G401.6 (cell line): ENCODE results near the gene MYH10.

Experiments used
- FAIRE-seq: peaks from 2 replicates; lab custom pipeline; 2012; peaks lifted over from hg19 to GRCh38; lab: Jason Lieb, UNC

Gene MYH10

GRCh38 chr17:8492121-8492520 is 138.4 kb downstream of the MYH10 start:
- FAIRE-seq = no peak

- FAIRE-seq = no peak
These were observed 140.1 kb downstream of the MYH10 start for GRCh38 chr17:8490256-8491023.

- no peak for FAIRE-seq
These were observed 140.7 kb downstream of the MYH10 start for GRCh38 chr17:8489841-8490240.

GRCh38 chr17:8488901-8489300 is 141.6 kb downstream of the MYH10 start:
- no peak for FAIRE-seq

- no peak for FAIRE-seq
These were observed 142.0 kb downstream of the MYH10 start for GRCh38 chr17:8488491-8488890.

- no peak for FAIRE-seq
These were observed 142.8 kb downstream of the MYH10 start for GRCh38 chr17:8487743-8488142.

- no peak for FAIRE-seq
These were observed 143.3 kb downstream of the MYH10 start for GRCh38 chr17:8487130-8487645.

- FAIRE-seq = no peak
These were observed 145.0 kb downstream of the MYH10 start for GRCh38 chr17:8485491-8485890.

- FAIRE-seq = no peak
These were observed 146.1 kb downstream of the MYH10 start for GRCh38 chr17:8484465-8484864.

- FAIRE-seq = no peak
These were observed 148.0 kb downstream of the MYH10 start for GRCh38 chr17:8482546-8482945.

GRCh38 chr17:8481703-8482102 is 148.8 kb downstream of the MYH10 start:
- FAIRE-seq = no peak

GRCh38 chr17:8481089-8481488 is 149.4 kb downstream of the MYH10 start:
- no peak for FAIRE-seq

- FAIRE-seq = no peak
These were observed 150.2 kb downstream of the MYH10 start for GRCh38 chr17:8480011-8480976.

GRCh38 chr17:8479431-8479947 is 151.0 kb downstream of the MYH10 start:
- no peak for FAIRE-seq

GRCh38 chr17:8477715-8478441 is 152.6 kb downstream of the MYH10 start:
- FAIRE-seq = no peak

GRCh38 chr17:8477171-8477570 is 153.4 kb downstream of the MYH10 start:
- no peak for FAIRE-seq

- no peak for FAIRE-seq
These were observed 153.8 kb downstream of the MYH10 start for GRCh38 chr17:8476741-8477140.

GRCh38 chr17:8475781-8476180 is 154.7 kb downstream of the MYH10 start:
- FAIRE-seq = no peak

GRCh38 chr17:8475227-8475626 is 155.3 kb downstream of the MYH10 start:
- FAIRE-seq = no peak

- FAIRE-seq = no peak
These were observed 155.7 kb downstream of the MYH10 start for GRCh38 chr17:8474826-8475225.

GRCh38 chr17:8473451-8474192 is 156.9 kb downstream of the MYH10 start:
- FAIRE-seq = no peak
